Smooth muscle cell of the brain vasculature (primary cell): Measurements from ENCODE around the gene FKBP5.
"Not testable (repeated sequence)": the region's sequence is repeated elsewhere in the genome, so short reads cannot be mapped to it uniquely, and the experiment has no call there.

Experiments used
- DNase-seq: peaks from one replicate; pipeline ENCODE4 v3.0.0-alpha.2; 2012; ENCODE audit warnings: low read depth, low spot score

FKBP5 gene

DNA sequence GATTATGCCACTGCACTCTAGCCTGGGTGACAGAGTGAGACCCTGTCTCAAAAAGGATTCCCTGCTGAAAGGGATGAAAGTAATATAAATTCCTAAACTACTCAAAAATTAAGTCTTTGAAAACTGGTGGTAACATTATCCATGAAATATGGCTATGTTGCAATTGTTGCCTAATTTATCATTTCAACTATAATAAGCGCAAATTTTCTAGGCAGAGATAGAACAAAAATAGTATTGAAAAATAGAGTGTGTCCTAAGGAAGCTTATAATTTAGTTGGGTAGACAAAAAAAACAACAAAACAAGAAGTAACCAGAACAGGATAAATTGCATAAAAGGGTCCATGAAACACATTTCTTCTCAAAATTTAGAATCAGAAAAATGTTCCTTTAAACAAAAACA lies 68.0 kb downstream of the FKBP5 start:
- DNase-seq = no peak

DNA sequence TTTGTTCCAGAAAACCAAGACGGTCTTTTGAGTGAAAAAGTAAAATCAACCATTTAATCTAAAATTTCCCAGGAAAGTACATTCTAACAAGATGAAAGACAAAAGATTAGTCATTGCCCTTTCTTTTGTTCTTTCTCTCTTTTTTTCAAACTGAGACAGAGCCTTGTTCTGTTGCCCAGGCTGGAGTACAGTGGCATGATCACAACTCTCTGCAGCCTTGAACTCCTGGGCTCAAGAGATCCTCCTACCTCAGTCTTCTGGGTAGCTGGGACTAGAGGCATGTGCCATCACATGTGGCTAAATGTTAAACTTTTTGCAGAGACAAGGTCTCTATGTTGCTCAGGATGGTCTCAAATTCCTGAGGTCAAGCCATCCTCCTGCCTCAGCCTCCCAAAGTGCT lies 75.0 kb downstream of the FKBP5 start:
- DNase-seq = no peak

DNA sequence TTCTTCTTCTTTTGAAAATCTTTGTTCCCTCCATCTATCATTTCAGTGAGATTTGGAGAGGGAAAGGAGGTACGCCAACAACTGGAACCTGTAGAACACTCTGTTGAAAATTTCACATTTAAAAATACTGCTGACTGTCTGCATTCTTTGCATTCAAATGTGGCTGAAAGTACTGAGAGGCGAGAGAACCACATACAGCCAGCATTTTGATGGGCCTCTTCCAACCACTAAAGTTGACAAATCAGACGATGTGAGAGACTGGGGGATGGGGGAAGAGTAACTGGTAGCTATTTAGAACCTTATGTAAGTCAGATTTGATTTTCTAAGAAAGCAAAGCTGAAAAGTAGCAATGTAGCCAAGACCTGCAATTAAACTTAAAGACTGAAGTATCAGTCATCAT lies 77.5 kb downstream of the FKBP5 start:
- DNase-seq = no peak

DNA sequence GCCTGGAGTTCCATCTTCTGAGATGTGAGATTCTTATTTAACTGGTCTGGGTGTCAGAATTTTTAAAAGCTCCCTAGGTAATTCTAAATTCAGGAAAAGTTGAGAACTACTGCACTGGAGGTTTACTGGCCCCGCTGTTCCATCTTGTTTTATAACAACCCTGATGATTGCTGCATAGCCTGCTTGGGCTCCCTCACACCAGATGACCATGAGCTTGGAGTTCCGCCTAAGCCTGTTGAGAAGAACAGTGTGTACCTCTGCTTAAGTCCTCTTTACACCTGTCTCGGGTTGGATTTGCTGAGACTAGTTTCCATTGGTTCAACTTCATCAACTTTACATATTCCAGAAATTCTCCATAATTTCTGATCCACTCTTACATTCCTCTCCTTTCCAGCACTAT lies 77.9 kb downstream of the FKBP5 start:
- no peak for DNase-seq

DNA sequence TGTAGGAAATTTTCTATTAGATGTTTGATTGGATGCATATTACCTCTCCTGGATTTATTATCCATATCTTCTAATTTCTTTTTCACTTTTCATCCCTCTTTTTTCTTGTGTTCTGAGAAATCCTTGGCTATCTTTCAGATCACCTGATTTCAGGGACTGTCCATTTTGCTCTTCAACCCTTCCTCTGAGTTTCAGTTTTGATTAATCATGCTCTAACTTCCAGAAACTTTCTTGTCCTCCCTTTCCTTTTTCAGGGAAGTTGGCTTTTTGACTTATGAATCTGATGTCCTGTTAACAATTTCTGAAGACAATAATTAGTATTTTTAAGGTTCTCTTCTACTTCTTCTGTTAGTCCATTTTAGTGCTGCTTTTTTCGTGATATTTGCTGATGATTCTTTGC lies 79.1 kb downstream of the FKBP5 start:
- DNase-seq = no peak

DNA sequence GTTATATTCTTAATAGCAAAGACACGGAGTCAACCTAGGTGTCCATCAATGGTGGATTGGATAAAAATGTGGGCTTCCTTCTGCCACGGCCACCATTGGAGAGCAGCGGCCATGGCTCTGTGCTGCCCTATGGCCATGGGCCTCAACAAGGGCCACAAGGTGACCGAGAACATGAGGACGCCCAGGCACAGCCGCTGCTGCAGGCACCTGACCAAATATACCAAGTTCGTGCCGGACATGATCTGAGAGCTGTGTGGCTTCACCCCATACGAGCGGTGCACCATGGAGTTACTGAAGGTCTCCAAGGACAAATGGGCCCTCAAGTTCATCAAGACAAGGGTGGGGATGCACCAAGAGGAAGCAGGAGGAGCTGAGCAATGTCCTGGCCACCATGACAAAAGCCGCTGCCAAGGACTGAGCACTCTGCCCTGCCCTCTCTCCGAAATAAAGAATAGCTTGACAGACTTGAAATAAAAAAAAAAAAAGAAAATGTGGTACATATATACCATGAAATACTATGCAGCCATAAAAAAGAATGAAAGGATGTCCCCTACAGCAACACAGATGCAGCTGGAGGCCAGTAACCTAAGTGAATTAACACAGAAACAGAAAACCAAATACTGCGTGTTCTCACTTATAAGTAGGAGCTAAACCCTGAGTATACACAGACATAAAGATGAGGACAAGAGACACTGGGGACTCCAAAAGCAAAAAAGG lies 81.0 kb downstream of the FKBP5 start:
- DNase-seq = no peak

DNA sequence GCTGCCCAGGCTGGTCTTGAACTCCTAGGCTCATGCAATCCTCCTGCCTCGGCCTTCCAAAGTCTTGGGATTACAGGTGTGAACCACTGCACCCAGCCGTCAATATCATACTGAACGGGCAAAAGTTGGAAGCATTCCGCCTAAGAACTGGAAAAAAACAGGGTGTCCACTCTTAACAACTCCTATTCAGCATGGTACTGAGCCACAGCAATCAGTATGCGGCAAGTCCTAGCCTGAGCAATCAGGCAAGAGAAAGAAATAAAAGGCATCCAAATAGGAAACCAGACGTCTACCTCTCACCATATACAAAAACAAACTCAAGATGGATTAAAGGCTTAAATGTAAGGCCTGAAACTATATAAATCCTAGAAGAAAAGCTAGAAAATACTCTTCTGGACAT lies 83.1 kb downstream of the FKBP5 start:
- no peak for DNase-seq

DNA sequence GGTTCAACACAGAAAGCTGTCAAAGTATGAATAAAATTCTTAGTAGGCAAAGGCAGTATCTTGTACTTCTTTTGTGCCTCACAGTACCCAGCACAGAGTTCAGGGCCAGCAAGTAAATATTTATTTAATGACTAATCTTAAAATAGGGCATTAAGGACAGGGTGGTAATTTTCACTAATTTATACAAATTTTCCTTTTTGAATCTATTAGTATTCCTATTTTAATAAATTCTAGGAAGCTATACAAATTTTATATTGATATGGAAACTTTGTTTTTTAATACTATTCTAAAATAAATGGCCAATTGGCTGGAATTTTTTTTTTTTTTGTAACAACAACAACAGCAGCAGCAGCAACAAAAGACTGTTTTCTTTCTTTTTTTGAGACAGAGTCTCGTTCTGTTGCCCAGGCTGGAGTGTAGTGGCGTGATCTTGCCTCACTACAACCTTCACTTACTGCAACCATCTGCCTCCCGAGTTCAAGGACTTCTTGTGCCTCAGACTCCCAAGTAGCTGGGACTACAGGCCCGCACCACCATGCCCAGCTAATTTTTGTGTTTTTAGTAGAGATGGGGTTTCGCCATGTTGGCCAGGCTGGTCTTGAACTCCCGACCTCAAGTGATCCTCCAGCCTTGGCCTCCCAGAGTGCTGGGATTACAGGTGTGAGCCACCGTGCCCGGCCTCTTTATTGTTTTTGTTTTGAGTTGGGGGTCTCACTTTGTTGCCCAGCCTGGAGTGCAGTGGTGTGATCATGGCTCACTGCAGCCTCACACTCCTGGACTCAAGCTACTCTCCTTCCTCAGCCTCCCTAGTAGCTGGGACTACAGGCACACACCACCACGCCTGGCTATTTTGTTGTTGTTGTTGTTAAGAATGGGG lies 85.2 kb downstream of the FKBP5 start:
- no peak for DNase-seq

DNA sequence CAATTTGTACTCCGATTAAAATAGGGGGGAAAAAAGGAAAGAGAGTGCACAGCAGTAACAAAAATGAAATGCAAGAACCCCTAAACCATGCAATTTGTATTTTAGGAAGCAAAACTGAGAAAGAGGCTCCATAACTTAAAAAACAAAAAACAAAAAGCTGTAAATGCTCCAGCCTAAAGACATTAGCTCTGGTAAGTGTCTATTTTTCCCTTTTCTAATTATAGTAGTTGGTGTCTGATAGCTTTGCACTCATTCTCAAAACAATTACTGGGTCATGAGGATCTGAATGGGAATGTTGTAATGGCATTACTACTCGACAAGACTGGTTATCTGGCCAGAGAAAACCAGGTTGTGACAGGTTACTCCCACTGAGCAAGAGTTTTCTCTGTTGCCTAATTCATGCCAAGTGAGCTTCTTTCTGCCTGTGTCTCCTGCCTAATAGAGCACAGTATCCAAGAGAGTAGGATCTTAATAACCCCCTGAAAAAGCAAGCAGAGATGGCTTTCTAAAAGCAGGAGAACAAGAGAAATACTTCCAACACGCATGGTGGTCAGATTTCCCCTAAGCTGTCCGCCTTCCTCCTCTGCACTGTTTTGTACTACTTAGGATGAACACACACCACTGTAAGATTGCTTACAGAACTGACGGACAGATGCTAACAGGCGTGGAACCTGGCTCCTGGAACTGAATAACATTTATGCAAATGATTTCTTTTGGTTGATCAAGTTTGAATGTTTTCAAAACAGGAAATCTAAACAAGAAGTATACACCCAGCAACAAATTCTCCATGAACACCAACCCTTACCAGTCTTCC lies 86.4 kb downstream of the FKBP5 start:
- DNase-seq = no peak

DNA sequence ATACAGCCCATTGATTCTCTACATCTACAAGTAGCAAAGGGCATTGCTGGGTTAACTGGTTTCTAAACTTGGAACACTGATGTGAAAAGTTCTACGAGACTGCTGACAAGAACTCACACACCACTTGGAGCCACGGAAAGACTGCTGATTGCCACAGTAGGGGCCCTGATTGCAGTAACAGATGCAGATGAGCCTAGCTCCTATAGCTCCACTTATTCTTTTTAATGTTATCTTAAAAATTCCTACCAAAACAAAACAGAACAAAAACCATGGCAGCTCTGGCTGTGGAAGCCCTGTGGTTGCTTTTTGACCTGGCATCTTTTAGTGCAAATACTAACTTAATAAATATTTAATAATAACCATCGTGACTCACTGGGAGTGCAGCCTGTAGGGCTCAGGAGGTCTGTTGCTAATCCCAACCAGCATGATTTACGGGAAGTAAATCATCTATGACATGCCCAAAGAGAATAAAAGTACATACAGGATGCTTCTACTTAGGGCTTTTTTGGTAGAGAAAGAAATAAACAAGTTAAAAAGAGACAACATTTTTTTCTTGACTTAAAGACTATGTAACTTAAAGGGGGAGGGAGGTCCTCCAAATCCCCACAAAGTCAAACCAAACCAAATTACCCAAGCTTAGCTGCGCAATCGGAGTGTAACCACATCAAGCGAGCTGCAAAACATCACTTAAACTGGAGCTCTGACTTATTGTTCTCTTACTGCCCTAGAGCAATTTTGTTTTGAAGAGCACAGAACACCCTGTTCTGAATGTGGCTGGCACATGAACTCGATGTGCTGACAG lies 87.2 kb downstream of the FKBP5 start:
- DNase-seq = peak; percentile 87

DNA sequence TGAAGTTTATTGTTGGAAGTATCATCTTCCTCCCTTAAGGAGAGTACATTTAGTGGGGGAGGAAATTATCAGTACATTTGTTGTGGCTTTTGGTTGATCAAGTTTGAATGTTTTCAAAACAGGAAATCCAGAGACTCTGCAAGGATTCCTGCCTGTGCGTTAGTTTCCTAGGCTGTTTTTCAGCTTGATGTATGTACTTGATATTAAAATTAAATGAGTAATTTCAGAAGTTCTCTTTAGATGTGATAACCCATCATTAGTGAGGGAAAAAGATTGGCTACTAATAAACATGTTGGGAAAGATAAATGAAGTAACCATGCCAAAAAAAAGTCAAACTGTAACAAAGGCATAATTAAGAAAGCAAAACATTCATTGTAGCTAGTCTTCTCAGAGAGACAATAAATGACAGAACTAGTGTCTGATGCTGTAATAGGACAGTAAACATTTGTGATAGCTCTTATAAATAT lies 88.0 kb downstream of the FKBP5 start:
- no peak for DNase-seq

DNA sequence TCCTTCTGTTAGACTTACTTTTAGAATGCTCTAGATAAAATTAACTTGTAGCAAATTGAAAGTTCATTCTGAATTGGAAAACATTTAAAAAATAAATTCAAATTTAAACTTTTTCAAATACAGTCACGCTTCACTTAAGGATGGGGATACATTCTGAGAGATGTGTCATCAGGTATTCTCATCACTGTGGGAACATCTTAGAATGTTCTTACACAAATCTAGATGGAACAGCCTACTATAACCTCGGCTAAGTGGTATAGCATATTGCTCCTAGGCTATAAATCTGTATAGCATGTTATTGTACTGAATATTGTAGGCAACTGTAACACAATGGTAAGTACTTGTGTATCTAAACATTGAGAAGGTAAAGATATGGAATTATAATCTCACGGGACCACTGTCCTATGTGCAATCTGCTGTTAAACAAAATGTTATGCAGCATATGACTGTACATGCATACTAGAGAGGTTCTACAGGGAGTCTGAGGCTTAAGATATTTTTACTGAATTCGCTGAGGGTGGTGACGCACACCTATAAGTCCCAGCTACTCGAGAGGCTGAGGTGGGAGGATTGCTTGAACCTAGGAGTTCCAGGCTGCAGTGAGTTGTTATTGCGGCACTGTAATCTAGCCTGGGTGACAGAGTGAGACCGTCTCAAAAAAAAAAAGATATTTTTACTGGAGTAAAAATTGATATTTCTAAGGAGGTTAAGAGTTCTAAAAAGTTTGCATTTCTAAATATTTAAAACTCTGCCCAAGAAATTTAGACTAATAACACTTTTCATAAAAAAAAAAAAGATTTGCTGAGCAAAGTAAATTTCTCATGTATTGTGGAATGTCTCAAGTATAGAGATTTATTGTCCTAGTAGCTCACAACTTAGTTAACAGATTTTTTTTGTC lies 88.7 kb downstream of the FKBP5 start:
- DNase-seq = no peak

DNA sequence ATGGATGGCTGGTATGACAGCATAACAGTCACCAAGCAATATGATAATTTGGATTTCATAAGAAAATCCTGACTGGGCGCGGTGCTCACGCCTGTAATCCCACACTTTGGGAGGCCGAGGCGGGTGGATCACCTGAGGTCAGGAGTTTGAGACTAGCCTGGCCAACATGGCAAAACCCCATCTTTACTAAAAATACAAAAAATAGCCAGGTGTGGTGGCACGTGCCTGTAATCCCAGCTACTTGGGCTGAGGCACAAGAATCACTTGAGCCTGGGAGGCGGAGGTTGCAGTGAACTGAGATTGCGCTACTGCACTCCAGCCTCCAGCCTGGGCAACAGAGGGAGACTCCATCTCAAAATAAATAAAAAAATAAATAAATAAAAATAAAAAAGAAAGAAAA lies 90.1 kb downstream of the FKBP5 start:
- DNase-seq = not testable (repeated sequence)

DNA sequence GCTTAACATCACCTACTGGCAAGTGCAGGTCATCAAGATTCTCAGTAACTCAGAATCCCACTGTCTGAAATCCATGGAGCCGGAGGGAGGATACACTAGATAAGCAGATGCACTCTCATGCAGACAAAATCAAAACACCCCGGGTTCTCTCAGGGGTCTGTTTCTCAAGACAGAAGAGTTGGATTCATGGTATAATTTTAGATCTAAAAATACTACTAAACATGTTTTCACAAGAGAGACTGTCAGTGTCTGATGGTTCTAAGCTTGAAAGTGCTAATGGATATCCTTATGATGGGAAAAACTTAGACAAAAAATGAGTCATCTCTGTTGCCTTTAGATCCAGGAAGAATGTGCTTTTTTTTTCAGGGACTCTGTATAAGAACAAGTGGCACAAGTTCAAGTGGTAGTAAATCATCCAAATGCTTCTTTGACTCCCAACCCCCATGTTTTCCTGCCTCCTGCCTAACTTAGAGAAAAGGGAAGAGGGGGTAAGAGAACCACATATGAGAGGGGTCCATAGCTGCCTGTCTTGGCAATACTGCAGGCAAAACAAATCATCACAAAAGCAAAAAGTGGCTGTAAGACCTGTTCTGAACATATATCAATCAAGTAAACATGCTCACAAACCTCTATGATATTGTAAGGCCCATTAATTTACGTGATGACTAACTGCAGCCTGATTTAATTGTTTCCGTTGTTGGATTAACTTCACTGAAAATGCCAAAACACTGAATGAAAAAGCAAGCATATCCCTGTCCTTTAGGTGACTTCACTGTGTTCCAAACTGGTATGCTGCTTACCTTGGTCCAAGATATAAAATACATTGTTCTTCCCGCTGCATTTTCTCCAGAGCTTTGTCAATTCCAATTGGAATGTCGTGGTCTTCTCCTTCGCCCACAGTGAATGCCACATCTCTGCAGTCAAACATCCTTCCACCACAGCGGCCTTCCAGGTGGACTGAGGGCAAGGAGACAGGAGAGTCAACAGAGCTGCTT lies 92.0 kb downstream of the FKBP5 start:
- DNase-seq = no peak

DNA sequence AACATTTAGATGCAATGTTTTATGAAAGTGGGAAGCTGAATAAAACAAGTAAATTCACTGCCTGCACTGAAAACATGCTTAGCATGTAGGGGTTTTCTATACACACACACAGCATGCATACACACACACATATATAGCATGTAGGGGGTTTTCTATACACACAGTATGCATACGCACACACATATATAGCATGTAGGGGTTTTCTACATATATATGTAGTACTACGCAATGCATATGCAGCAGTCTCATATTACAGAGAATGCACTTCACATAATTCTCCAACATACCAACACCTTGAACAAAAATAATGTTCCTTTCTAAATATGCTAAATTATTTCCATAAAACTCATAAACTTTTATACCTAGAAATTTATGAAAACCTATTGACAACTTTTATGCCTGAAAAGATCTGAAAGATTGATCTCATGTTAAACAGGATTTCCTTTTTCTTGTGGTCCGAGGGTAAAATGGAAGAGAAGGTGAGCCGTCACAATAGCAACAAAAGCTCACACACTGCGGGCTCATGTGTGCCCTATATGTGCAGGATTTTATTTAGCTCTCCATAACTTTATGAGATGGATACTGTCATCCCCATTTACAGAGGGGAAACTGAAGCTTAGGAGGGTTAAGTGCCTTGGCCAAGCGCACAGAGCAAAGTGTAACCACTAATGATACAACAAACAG lies 94.1 kb downstream of the FKBP5 start:
- no peak for DNase-seq

DNA sequence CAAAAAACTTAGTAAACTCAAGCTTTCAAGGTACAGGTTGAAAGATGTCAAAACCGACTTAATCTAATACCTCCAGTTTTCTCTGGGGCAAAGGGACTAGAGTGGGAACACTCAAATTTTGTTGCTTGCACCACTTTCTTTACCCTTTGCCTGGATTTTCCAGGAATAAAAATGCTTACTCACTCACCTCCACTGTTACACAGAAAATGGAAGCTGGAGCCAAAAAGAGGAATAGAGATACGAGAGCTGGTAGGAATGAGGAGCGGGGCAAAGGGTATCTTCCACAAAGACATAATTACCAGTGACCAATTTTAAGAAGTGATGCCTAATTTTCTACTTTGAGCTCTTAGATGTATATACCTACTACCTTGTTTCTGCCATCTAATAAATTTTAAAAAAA lies 96.5 kb downstream of the FKBP5 start:
- DNase-seq = no peak

DNA sequence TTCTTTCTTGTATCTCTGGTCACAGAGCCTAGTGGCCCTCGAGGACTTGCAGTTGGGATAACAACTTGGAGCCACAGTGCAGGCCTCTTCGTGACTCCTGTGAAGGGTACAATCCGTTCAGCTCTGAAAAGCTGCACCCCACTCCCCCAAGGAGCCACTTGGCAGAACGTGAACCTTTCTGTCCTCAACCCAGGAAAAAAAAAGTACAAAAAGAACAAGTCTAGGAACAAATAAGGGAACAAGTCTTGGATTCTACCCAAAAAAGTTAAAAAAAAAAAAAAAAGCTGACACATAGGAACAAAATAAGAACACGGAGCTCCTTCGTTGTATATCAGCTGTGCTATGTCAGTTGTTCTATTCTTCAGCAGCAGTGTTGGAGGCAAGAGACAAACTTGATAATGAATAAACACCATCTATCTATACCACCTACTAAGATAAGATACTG lies 98.1 kb downstream of the FKBP5 start:
- DNase-seq = no peak

DNA sequence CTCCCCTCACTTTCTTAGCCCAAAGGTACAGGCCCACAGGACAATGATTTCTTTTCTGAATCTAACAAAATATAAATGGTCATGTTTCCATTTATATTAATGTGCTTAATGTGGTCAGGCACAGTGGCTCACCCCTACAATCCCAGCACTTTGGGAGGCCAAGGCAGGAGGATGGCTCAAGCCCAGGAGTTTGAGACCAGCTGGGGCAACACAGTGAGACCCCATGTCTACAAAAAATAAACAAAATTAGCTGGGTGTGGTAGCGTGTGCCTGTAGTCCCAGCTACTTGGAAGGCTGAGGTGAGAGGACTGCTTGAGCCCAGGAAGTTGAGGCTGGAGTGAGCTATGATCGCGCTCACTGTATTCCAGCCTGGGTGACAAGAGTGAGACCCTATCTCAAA lies 98.8 kb downstream of the FKBP5 start:
- no peak for DNase-seq
